Measurements from ENCODE around the gene SCGB2A2. TPM values are rescaled to one million over a fixed set of nuclear protein-coding genes. Genes with fewer than 3 reads are reported as not detected.

SCGB2A2 gene
- total RNA-seq, 1 donor: not detected

DNA sequence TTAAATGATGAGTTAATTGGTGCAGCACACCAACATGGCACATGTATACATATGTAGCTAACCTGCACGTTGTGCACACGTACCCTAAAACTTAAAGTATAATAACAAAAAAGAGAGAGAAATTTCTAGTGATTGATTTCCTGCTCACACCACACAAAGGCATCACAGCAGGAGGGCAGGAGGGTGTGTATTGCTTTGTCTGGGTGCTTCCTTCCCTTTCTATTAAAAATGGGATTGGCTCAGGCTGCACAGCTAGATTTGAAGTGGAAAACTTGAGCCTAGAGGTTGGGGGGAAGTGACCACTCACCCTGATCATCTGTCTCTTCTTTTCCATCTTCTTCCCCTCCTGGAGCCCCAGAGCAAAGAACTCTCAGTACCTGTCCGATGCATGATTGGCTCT is 28.9 kb upstream of the SCGB2A2 start:
- no peak for DNase-seq (ENCODE audit: low read depth)
- TF ChIP-seq, protein P1, sequence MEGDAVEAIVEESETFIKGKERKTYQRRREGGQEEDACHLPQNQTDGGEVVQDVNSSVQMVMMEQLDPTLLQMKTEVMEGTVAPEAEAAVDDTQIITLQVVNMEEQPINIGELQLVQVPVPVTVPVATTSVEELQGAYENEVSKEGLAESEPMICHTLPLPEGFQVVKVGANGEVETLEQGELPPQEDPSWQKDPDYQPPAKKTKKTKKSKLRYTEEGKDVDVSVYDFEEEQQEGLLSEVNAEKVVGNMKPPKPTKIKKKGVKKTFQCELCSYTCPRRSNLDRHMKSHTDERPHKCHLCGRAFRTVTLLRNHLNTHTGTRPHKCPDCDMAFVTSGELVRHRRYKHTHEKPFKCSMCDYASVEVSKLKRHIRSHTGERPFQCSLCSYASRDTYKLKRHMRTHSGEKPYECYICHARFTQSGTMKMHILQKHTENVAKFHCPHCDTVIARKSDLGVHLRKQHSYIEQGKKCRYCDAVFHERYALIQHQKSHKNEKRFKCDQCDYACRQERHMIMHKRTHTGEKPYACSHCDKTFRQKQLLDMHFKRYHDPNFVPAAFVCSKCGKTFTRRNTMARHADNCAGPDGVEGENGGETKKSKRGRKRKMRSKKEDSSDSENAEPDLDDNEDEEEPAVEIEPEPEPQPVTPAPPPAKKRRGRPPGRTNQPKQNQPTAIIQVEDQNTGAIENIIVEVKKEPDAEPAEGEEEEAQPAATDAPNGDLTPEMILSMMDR (IDR thresholded peaks at IDR 0.05; ENCODE audit: insufficient read depth, low read depth, low read length): no peak
- no peak overlapping the region for H3K4me3 ChIP-seq (ENCODE audit: low read depth, low read length)

DNA sequence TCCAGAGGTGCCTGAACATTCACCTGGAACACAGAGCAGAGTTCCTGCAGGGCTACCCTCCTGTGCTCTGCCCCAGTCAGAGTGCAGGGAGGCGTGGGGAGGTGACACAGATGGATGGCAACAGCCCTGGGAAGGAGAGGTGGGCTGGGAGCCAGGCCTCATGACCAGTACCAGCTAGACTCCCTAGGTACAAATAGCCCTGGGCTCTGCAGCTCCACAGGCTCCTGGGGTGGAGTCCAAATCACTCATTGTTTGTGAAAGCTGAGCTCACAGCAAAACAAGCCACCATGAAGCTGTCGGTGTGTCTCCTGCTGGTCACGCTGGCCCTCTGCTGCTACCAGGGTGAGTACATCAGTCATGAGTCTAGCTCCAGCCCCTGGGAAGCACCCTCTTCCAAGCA is 27.9 kb upstream of the SCGB2A2 start, which contains the start of gene SCGB1D2:
Gene SCGB1D2 (plus strand): TSS at position 219 of the 400 bp plus-strand sequence. CDS start 69 bp downstream, at position 288.
- no peak within 1 kb of the TSS for H3K4me3 ChIP-seq (ENCODE audit: low read depth, low read length)
- no peak for DNase-seq (ENCODE audit: low read depth)
- TF ChIP-seq, protein P1 (IDR thresholded peaks at IDR 0.05; ENCODE audit: insufficient read depth, low read depth, low read length): no peak

DNA sequence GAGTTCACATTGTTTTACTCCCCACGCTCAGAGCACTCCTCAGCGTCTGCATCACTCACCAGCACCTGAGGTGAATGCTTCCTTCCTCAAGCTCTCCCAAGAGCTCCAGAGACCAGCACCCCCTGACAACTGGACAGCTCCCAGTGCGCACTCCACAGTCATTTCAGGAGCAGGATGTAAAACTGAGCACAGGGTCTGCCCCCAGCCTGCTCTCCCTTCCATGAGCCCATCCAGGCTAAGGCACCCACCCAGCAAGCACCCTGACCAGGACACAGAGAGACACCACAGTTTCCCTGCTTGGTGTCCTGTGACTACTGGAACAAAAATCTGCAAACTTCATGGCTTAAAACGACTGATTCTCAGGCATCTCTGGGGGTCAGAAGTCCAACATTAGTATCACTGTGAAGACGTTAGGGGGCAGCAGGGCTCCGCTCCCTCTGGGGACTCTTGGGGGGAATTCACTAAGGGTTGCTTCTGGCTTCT is 24.6 kb upstream of the SCGB2A2 start:
- TF ChIP-seq, protein P1 (IDR thresholded peaks at IDR 0.05; ENCODE audit: insufficient read depth, low read depth, low read length): peak; percentile 31
- peak; percentile 41 for DNase-seq (ENCODE audit: low read depth)
- no peak overlapping the region for H3K4me3 ChIP-seq (ENCODE audit: low read depth, low read length)

DNA sequence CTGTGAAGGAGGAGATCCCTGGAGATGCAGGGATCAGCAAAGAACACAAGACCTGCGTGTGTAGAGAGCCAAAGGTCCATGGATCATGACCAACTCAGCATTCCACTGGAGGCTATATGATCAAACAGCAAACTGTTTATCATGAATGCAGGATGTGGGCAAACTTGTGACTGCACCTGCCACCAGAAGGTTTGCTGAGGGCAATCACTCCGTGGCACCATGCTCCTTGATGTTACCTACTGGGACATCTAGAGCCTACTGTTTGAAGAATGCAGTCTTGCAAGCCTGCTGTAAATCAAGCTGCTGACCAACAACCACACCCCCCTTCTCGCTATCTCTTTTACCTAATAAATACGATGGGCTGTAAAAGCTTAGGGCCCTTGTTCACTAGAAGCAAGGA is 18.3 kb upstream of the SCGB2A2 start:
- no peak for DNase-seq (ENCODE audit: low read depth)
- TF ChIP-seq, protein P1 (IDR thresholded peaks at IDR 0.05; ENCODE audit: insufficient read depth, low read depth, low read length): no peak

DNA sequence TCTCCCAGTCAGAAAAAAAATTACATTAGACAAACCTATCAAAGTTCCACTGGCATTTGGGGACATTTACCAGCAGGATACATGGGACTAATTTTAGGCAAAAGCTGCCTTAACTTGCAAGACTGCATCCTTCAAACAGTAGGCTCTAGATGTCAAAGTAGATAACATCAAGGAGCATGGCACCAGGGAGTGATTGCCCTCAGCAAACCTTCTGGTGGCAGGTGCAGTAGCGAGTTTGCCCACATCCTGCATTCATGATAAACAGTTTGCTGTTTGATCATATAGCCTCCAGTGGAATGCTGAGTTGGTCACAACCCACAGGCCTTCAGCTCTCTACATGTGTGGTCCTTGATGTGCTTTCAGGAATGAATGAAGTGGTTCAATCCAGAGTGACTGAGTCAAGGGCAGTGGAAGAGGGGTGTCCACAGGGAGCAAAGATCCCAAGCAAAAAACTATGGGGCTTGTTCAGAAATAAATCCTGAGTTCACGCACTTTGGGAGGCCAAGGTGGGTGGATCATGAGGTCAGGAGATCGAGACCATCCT is 15.9 kb upstream of the SCGB2A2 start:
- no peak overlapping the region for H3K4me3 ChIP-seq (ENCODE audit: low read depth, low read length)
- DNase-seq (ENCODE audit: low read depth): no peak
- TF ChIP-seq, protein P1 (IDR thresholded peaks at IDR 0.05; ENCODE audit: insufficient read depth, low read depth, low read length): no peak

More for the DNA sequence above, 18.3 kb upstream of the SCGB2A2 start:
- H3K4me3 ChIP-seq (ENCODE audit: low read depth, low read length): no peak overlapping the region

DNA sequence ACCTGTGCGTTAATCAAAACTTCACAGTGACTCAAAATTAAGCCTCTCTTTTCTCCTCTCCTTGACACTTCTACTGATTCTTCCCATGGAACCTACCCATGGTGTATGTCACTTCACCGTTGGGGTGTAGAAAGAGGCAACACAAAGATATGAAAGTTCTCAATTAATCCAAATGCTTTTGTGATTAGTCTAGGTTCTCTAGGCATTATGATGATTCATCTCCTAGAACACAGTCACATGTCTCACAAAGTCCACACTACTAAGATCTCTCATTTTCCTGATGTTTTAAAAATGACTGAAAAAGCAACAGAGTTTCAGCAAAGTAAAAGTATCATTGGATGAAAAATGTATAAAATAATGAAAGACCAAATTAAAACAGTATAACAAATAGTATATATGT is 13.7 kb upstream of the SCGB2A2 start:
- TF ChIP-seq, protein P1 (IDR thresholded peaks at IDR 0.05; ENCODE audit: insufficient read depth, low read depth, low read length): no peak
- DNase-seq (ENCODE audit: low read depth): no peak
- no peak overlapping the region for H3K4me3 ChIP-seq (ENCODE audit: low read depth, low read length)

Data from fibroblast of villous mesenchyme (primary cell).